PC-9 (cell line): ENCODE data around the gene ADARB2. TPM values are rescaled to one million over a fixed set of nuclear protein-coding genes. Genes with fewer than 3 reads are reported as not detected.

Experiments
- BruUV-seq: library from RNA; stranded (reverse); fragments of 400-500 nt; replicated peaks from 2 replicates; lab custom pipeline; 2021; lab: Mats Ljungman, UMichigan
- CTCF ChIA-PET: fragments of 300-600 bp; sonication (Branson Sonifier 250); formaldehyde crosslinking; loops from one replicate; lab custom pipeline; 2022; ENCODE audit warnings: antibody characterized with exemption; lab: Charles Lee
- POLR2A ChIA-PET: fragments of 300-600 bp; sonication (Branson Sonifier 250); formaldehyde crosslinking; loops from one replicate; lab custom pipeline; 2022; ENCODE audit warnings: antibody characterized with exemption; ENCODE audit not compliant: unreplicated experiment; lab: Charles Lee
- DNase-seq, 2 experiments: peaks; one replicate each; pipeline versions ENCODE4 v3.0.0 to v3.0.0-alpha.2; 2015 to 2022; ENCODE audit warnings: mixed read lengths in 1 of 2
- H2AFZ ChIP-seq: fragments of 200-600 bp; sonication (generic); 2 replicates; pipeline ENCODE4 v1.8.1; 2017; ENCODE audit warnings: antibody characterized with exemption
- H3F3A ChIP-seq: fragments of 200-600 bp; sonication (generic); 2 replicates; pipeline ENCODE4 v1.8.1; 2017; ENCODE audit warnings: antibody characterized with exemption, mild to moderate bottlenecking, low read depth; ENCODE audit not compliant: insufficient read depth
- H3K27ac ChIP-seq: fragments of 200-600 bp; sonication (generic); 2 replicates; pipeline ENCODE4 v1.6.1; 2016; ENCODE audit warnings: mixed run types
- H3K27me3 ChIP-seq: fragments of 200-600 bp; sonication (generic); 2 replicates; pipeline ENCODE4 v1.6.1; 2016; ENCODE audit warnings: low read depth, mixed run types; ENCODE audit not compliant: insufficient read depth
- H3K36me3 ChIP-seq: fragments of 200-600 bp; sonication (generic); 2 replicates; pipeline ENCODE4 v1.6.1; 2016; ENCODE audit warnings: low read depth, mixed run types
- H3K4me1 ChIP-seq: fragments of 200-600 bp; sonication (generic); replicated peaks from 2 replicates; pipeline ENCODE4 v1.6.1; 2016; ENCODE audit warnings: mixed run types; ENCODE audit not compliant: insufficient read depth
- H3K4me2 ChIP-seq: fragments of 200-600 bp; sonication (generic); 2 replicates; pipeline ENCODE4 v1.6.1; 2017; ENCODE audit warnings: mixed run types
- H3K4me3 ChIP-seq: fragments of 200-600 bp; sonication (generic); 2 replicates; pipeline ENCODE4 v1.6.1; 2016; ENCODE audit warnings: mixed run types
- H3K79me2 ChIP-seq: fragments of 200-600 bp; sonication (generic); 2 replicates; pipeline ENCODE4 v1.6.1; 2017; ENCODE audit warnings: low read depth, mixed run types
- H3K9me2 ChIP-seq: fragments of 200-600 bp; sonication (generic); 2 replicates; pipeline ENCODE4 v1.8.1; 2017; ENCODE audit warnings: mild to moderate bottlenecking; ENCODE audit not compliant: insufficient read depth
- H3K9me3 ChIP-seq: fragments of 200-600 bp; sonication (generic); 2 replicates; pipeline ENCODE4 v1.8.1; 2016; ENCODE audit warnings: low read depth; ENCODE audit not compliant: insufficient read depth
- H4K20me1 ChIP-seq: fragments of 200-600 bp; sonication (generic); 2 replicates; pipeline ENCODE4 v1.8.1; 2017; ENCODE audit not compliant: insufficient read depth
- EZH2 ChIP-seq: fragments of 200-600 bp; sonication (generic); IDR thresholded peaks from 2 replicates; pipeline ENCODE4 v1.8.0; 2017; ENCODE audit warnings: antibody characterized with exemption, low read depth
- intact Hi-C: fragments of 100-400 bp; cut with micrococcal nuclease; formaldehyde crosslinking; loops from one replicate; pipeline ENCODE4 v1.10.0; 2022; ENCODE audit not compliant: unreplicated experiment
- total RNA-seq: library from RNA; stranded (reverse); gene quantifications from 2 replicates; pipeline ENCODE4 v1.2.3, GENCODE V29; 2021
- TF ChIP-seq, protein P1 (sequence below): fragments of 200-600 bp; sonication (generic); conservative IDR thresholded peaks from 2 replicates; pipeline ENCODE4 v1.6.1; 2017; ENCODE audit warnings: mixed run types, antibody characterized with exemption, mild to moderate bottlenecking, moderate library complexity

The ADARB2 gene
- total RNA-seq, 1 experiment from 2014 or later: not detected

DNA sequence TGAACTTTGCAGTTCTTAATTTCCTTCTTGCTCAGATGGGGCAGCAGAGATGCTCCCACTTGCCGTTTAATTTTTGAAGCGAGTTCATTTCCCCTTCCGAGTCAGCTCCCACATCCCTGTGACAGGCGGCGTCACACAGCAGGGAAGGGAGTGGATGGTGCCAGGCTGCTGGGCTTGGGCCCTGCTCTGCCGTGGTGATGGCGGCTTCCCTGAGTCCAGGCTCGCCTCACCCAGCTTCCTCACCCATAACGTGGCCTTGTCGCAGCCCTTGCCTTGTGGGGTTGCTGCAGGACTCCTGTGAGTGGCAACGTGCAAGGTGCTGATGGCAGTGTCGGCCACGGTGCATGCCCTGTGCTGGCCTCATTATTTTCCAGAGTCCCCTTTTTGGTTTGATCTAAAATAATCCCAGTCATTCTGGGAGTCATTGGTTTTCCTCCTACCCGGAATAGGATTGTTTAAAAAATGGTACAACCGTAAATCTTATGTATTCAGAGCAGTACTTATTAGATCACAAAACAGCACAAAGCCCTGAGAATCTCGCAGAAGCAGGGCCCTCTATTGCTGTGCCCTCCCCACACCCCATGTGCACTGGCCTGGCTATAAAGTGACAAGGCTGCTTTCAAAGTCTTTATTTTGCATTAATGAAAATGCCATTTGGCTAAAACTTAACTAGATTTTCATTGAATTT lies 421.1 kb downstream of the ADARB2 start:
- no peak overlapping the region for H3K27ac ChIP-seq
- H3K4me1 ChIP-seq: no peaks in the 10 kb centered on the region
- peaks cover 62% of the 10 kb centered on the region for H3K27me3 ChIP-seq
- ChIA-PET CTCF (no interaction called here), POLR2A (no interaction called here)
- intact Hi-C loops: no loop called here
- no peaks in the 10 kb centered on the region for H3F3A ChIP-seq
- BruUV-seq: no TSS peak
- no peaks in the 10 kb centered on the region for H3K79me2 ChIP-seq
- no peak for DNase-seq
- H3K36me3 ChIP-seq: no peaks in the 10 kb centered on the region
- no peak for TF ChIP-seq EZH2
- TF ChIP-seq, protein P1, sequence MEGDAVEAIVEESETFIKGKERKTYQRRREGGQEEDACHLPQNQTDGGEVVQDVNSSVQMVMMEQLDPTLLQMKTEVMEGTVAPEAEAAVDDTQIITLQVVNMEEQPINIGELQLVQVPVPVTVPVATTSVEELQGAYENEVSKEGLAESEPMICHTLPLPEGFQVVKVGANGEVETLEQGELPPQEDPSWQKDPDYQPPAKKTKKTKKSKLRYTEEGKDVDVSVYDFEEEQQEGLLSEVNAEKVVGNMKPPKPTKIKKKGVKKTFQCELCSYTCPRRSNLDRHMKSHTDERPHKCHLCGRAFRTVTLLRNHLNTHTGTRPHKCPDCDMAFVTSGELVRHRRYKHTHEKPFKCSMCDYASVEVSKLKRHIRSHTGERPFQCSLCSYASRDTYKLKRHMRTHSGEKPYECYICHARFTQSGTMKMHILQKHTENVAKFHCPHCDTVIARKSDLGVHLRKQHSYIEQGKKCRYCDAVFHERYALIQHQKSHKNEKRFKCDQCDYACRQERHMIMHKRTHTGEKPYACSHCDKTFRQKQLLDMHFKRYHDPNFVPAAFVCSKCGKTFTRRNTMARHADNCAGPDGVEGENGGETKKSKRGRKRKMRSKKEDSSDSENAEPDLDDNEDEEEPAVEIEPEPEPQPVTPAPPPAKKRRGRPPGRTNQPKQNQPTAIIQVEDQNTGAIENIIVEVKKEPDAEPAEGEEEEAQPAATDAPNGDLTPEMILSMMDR: no peak
- no peaks in the 10 kb centered on the region for H3K9me2 ChIP-seq
- no peaks in the 10 kb centered on the region for H3K9me3 ChIP-seq
- H2AFZ ChIP-seq: no peak overlapping the region
- no peak overlapping the region for H3K4me2 ChIP-seq
- no peaks in the 10 kb centered on the region for H4K20me1 ChIP-seq
- no peak overlapping the region for H3K4me3 ChIP-seq

DNA sequence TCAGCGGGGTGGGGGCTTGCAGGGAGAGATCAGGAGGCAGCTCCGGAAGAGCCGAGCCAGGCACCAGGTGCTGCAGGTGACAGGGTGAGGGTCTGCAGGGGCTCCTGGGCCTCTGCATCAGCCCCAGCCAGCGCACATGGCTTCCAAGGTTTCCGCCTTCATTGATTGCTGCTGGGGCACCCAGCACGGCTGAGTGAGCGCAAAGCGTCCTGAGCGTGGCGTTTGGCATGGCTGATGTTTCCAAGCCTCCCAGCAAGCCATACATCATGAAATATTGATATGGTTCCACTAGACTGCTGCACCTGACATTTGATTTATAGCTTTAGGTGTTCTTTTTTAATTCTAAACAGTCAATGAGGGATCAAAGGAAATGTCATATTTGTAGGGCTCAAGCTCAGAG lies 422.1 kb downstream of the ADARB2 start:
- Histone ChIP-seq H3K4me1 (no peaks in the 10 kb centered on the region), H3K79me2 (no peaks in the 10 kb centered on the region), H3K27ac (no peak overlapping the region), H3K36me3 (no peaks in the 10 kb centered on the region), H3K9me2 (no peaks in the 10 kb centered on the region), H2AFZ (no peak overlapping the region), H4K20me1 (no peaks in the 10 kb centered on the region), H3F3A (no peaks in the 10 kb centered on the region), H3K9me3 (no peaks in the 10 kb centered on the region), H3K4me3 (no peak overlapping the region), H3K27me3 (peaks cover 73% of the 10 kb centered on the region), H3K4me2 (no peak overlapping the region)
- ChIA-PET CTCF (no interaction called here), POLR2A (no interaction called here)
- no TSS peak for BruUV-seq
- TF ChIP-seq EZH2: no peak
- TF ChIP-seq, protein P1: no peak
- no peak for DNase-seq
- intact Hi-C loops: no loop called here

DNA sequence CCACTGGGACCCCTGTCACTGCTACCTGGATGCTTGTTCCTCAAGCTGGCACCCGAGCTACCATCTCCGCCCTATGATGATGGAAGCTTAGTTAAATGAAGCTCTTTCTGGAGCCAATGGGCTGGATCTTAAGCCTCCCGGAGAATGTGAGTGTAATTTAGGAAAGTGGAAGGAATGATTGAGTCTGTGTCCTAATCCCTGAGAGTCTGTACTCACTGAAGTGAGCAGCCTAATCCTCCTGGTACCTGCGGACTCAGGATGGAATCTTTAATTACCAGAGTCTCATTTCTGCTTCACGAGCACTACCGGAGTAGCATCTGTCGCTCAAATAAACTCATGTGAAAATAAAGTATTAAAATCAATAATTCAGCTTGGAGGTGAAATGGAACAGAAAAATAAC lies 425.6 kb downstream of the ADARB2 start:
- CTCF ChIA-PET: no interaction called here
- POLR2A ChIA-PET: no interaction called here
- H4K20me1 ChIP-seq: no peaks in the 10 kb centered on the region

More for the DNA sequence above, 425.6 kb downstream of the ADARB2 start:
- H3F3A ChIP-seq: no peaks in the 10 kb centered on the region
- H3K4me1 ChIP-seq: no peaks in the 10 kb centered on the region
- no peak for TF ChIP-seq EZH2
- TF ChIP-seq, protein P1: no peak
- no peak overlapping the region for H3K4me2 ChIP-seq
- H3K36me3 ChIP-seq: no peaks in the 10 kb centered on the region
- H3K27me3 ChIP-seq: peaks cover 58% of the 10 kb centered on the region
- H3K4me3 ChIP-seq: no peak overlapping the region
- no peak overlapping the region for H2AFZ ChIP-seq
- intact Hi-C loops: no loop called here
- H3K79me2 ChIP-seq: no peaks in the 10 kb centered on the region
- no peaks in the 10 kb centered on the region for H3K9me2 ChIP-seq
- no peak for DNase-seq
- H3K9me3 ChIP-seq: no peaks in the 10 kb centered on the region
- no TSS peak for BruUV-seq
- no peak overlapping the region for H3K27ac ChIP-seq
